SHP77 (cell line): ENCODE results near the gene GRAMD2B.
"Not testable (repeated sequence)": the region's sequence is repeated elsewhere in the genome, so short reads cannot be mapped to it uniquely, and the experiment has no call there.

Experiments
- DNase-seq, 2 experiments: peaks; one replicate each; lab custom pipeline; 2025; lab: John Stamatoyannopoulos, UW

Gene GRAMD2B

DNA sequence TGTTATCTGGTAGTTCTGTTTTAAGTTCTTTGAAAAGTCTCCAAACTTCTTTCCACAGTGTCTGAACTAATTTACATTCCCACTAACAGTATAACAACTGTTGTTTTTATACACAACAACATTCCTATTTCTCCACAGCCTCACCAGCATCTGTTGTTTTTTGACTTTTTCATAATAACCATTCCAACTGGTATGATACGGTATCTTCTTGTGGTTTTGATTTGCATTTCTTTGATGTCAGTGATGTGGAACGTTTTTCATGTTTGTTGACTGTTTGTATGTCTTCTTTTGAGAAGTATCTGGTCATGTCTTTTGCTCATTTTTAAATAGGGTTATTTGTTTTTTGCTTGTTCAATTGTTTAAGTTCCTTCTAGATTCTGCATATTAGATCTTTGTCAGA, 12.6 kb upstream of the GRAMD2B start:
- no peak for DNase-seq

DNA sequence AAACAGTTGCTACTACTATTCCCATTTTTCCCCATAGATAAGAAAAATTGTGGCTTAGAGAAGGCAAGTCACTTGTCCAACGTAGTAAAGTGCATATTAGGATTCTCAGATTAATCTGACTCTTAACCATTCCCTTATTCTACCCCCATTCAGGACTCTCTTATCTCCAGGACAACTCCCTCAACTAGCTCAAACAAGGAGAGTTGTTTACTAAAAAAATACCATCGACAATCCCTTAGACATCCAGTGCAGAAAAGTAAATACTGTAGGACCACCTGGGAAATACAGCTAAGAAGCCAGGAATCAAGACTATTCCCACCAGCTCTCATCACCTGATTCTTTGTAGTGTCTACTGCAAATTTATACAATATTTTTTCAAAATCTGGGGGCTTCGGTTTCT, 9.4 kb upstream of the GRAMD2B start:
- DNase-seq: no peak

DNA sequence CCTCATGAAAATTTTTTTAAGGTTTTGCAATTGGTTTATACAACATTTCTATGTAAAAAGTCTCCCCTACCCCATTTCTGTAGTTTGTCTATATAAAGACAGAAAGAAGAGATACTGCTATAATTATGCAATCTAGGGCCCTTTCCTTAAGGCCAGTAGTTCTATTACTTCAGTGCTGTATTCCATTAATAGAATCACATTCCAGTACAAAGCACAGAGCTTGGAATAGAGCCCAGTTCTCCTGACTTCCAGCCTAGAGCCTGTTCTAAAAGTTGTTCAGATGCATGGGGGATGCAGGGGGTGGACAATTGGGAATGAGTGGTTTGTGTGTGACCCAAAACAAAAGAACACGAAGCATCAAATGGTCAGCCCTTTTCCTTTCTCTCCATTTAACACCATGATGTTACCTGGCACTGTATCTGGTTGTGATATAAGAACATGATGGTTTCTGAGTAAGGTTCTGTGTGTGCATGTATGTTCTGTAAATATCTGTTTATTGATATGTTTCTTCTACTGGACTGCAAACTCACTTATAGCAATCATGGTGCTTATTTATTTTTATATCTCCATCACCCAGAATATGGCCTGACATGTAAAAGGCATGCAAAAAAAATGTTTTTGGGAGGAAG, 8.2 kb upstream of the GRAMD2B start:
- DNase-seq: no peak

DNA sequence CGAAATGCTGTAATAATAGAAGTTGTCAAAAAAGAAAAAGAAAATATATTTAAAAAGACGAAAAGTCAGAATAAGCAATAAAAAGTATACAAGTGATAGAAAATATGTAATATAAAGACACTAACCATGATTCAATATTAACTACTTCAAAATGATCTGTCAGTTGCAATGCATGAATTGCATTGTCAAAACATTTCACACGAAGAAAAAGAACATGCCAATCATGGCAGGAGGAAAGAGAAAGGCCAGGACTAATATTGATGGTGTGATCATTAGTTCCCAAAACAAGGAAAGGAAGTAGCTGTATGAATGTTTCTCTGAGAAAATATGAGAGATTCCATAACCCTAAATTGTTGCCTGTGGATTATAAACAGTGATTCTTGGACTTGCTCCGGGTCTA, 7.4 kb upstream of the GRAMD2B start:
- DNase-seq: no peak

DNA sequence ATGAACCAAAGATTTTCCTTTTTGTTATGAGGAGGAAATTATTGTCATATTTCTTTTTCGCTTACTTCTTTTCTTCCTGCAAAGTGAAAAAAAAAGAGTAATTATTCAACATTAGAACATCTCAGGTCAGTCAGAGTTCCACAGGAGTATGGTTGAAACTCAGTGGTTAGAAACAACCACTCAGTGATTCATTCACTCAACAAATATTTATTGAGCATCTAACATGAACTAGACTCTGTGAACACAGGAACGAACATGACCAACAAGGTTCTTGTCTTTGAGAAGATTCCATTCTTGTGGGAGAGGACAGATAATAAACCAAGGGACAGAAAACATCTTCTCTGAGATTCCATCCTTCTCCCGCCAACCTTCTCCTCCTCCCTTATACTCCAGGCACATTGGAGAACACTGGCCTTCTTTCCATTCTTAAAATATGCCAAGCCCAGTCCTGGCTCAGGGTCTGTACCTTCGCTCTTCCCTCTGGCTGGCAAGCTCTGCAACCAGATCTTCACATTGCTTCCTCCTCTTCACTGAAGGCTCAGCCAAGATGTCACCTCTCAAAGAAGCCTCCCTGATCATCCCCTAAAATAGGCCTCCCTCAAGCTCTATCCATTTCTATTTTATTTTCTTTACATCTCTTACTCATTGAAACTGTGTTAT, 6.8 kb upstream of the GRAMD2B start:
- no peak for DNase-seq

DNA sequence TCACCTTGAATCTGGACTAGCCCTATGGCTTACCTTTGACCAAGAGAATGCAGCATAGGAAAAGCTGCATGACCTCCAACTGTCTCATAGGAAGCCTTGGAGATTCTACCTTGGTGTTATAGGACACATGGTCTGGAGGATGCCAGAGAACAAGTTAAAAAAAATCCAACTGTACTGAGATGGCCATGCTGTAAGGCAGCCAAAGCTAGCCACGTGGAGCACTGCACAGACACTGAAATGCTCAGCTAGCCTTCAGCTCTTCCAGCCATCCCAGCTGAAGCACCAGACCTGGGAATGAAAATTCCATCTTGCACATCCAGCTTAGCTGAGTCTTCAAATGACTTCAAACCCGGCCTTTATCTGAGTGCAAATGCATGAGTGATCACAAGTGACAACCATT, 6.0 kb upstream of the GRAMD2B start:
- DNase-seq: no peak

DNA sequence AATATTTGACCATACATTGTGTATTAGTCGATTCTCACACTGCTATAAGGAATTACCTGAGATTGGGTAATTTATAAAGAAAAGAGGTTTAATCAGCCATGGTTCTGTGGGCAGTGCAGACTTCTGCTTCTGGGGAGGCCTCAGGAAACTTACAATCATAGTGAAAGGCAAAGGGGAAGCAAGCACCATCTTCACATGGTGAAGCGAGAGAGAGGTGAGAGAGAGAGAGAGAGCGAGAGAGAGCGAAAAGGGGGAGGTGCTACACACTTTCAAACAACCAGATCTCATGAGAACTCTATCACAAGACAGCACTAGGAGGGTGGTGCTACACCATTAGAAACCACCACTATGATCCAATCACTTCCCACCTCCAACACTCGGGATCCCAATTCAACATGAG, 4.1 kb upstream of the GRAMD2B start:
- DNase-seq: no peak

DNA sequence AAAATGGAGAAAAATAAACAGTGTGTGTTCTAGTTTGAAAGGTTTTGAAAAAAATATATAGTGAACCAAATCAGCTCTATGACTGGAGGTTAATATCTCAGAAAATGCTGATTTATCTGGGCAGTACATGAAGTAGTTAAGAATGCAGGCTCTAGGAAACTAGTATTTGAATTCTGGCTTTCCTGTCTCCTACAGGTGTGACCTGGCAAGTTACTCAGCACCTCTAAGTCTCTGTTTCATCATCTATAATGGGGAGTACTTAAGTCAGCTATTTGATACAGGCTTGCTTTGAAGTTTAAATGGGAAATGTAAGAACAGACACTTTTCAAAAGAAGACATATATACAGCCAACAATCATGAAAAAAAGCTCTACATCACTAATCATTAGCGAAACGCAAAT, 5.2 kb downstream of the GRAMD2B start:
- DNase-seq: no peak

DNA sequence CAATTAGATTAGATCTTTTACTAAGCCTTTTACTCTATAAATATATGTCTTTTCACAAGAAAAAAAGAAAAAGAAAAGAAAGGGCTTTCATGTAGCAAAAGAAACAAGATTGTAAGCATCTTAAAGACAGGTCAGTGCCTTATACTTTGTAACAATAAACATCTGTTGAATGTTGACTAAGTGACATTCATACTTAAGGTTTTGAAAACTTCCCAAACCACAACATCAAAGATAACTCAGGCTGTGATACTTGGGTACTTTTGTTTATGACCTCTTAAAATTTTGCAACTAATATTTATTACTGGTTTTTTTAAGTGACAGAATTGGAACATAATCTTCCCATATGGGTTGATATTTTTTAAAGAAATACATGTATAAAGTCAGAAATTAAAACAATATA, 7.4 kb downstream of the GRAMD2B start:
- no peak for DNase-seq

DNA sequence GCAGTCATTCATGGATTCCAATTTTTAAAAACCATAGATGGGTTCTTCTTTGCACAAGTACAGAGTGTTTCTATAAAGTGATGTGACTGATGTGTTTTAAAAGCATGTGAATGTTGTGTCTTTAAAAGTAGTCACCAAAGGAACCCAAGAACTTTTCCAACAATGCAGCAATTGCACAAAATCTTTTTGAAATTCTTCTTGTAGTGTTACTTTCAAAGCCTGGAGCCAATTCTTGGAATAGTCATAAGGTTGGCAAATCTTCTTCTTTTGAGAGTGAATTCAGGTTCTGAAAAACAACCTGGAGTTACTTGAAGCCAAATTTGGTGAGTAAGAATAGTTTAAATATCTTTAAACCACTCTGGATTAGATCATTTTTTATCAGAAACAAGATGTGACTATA, 10.5 kb downstream of the GRAMD2B start:
- no peak for DNase-seq

DNA sequence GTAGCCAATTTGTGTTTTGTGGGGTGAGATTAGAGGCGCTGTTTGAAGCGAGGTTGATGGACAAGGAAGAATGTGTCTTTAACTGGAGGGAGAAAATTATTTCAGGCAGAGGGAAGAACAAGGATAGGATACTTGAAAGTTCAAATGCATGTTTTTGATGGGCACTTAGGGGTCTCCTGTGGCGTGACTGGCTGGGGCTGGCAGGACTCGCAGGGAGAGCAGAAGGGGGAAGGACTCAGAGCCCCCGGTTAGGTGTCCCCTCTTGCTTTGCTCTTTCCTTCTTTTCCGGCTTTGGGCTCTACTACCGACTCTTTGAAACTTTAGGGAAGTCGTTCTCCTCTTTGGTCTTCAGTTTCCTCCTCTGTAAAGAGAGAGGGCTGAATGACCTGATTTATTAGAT, 12.1 kb downstream of the GRAMD2B start:
- DNase-seq: no peak

DNA sequence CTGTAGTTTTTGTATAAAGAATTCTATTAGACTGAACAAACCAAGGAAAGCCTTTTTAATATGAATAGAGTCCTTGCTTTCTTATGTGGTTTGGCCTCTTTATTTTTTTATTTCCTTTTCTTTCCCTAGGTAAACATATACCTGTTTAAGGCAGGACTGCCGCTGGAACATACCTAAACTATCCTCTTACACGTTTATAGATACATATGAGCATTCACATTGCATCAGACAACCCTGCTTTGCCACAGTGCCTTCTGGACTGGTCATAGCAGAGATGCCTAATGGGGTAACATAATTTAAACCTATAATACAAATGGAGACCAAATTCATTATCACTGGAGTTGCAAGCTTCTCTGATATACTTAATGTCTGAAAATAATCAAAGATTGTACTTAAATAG, 12.5 kb downstream of the GRAMD2B start:
- DNase-seq: no peak

DNA sequence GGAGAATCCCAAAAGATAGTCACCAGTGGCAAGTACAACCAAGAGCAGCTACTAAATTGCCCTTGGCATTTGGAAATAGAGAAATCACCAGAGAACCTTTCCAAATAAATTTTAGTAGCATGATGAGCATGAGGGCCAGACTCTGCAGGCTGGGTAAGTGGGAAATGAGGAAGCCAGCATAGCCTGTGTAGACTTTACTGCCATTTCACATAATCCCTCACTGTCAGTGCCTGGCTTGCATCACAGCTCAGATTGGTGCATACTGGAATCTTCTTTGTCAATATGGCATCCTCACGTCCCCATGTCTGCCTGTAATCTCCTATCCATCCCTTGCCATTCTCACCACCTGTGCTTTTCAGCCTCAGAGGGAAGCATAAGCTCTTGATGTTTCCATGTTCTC, 14.5 kb downstream of the GRAMD2B start:
- DNase-seq: no peak

DNA sequence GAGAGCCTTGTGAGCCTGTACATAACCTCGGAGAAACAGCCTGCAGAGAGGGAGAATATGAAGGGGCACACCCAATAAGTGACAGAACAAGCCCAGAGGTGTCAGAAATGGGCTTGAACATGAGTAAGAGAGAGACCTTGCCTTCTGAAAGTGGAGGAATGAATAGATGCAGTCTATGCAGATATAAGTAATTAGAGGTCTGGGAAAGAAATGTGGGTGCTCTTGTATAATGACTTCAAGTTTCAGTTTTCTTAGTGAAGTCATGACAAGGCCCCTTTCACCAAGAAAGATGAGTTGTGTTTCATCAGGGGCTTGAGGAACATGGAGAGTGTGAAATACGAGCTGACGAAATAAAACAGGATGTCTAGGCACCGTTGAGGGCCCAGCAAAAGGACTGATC, 15.1 kb downstream of the GRAMD2B start:
- no peak for DNase-seq

DNA sequence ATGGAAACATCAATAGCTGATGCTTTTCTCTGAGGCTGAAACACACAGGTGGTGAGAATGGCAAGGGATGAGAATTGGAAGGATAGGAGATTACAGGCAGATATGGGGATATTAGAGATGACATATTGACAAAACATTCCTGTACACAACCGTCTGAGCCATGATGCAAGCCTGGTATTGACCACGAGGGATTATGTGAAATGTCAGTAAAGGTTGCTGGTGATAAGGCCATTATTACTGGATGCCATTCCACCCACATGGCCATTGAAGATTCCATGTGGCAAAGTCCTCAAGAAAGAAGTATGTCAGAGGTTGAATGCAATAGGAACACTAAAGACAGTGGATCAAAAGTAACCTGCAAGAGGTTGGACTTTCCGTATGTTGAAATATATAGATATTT, 15.7 kb downstream of the GRAMD2B start:
- no peak for DNase-seq

DNA sequence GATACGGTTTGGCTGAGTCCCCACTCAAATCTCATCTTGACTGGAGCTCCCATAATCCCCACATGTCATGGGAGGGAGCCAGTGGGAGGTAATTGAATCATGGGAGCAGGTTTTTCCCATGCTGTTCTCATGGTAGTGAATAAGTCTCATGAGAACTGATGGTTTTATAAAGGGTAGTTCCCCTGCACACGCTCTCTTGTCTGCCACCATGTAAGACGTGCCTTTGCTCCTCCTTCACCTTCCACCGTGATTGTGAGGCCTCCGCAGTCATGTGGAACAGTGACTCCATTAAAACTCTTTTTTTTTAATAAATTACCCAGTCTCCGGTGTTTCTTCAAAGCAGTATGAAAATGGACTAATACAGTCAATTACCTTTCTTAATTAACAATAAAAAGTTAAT, 16.5 kb downstream of the GRAMD2B start:
- DNase-seq: not testable (repeated sequence)

DNA sequence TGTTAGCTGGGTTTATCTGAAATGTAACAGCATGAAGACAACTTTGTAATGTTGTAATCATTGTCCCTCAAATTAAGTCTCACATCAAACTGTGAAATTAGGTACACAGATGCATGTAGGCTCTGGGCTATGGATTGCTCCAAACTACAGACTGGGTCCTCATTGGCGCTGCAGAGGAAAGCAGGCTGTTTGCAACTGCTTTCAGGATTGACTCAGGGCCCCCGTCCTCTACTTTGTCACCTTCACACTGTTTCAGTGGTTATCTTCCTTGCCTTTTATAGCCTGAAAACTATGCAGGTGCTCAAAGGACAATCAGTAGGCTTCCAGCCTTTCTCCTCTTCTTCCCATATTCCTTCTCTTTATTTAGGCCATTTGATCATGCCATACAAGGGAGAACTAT, 18.0 kb downstream of the GRAMD2B start:
- no peak for DNase-seq

DNA sequence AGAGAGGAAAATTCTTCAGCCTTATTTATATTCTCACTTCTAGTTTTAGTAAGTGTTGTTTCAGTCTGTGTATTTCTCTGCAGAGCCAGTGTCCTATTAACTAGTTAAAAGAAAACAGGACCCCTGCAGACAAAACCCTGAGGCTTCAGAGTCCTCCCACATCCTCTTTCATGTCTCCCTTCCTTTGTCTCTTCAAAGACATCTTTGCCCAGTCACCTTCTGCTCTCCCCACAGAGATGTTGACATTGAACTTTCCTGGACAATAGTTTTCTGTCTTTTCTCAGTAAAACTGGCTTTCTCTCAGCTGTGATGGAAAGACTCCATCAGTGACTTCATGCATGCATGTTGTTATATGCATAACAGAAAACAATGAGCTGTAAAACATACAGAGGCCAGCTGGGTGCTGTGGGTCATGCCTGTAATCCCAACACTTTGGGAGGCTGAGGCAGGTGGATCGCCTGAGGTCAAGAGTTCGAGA, 20.2 kb downstream of the GRAMD2B start:
- no peak for DNase-seq

DNA sequence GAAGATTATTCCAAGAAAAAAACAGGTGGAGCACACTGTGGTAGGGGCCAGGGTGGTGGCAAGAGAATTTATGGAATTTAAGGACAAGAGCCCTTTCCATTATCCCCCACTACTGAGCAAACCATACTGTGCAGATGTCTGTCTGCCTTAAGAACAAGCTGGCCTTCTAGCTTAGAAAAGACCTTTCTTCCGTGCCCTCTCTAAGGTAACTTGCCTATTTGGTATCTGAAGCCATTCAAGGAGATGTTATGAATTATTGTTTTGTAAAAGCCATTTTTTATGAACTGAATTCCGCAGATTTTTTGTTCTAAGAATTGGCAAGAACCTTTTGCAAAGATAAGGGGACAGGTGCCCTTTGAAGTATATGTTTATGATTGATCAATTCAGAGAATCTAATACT, 20.9 kb downstream of the GRAMD2B start:
- no peak for DNase-seq

DNA sequence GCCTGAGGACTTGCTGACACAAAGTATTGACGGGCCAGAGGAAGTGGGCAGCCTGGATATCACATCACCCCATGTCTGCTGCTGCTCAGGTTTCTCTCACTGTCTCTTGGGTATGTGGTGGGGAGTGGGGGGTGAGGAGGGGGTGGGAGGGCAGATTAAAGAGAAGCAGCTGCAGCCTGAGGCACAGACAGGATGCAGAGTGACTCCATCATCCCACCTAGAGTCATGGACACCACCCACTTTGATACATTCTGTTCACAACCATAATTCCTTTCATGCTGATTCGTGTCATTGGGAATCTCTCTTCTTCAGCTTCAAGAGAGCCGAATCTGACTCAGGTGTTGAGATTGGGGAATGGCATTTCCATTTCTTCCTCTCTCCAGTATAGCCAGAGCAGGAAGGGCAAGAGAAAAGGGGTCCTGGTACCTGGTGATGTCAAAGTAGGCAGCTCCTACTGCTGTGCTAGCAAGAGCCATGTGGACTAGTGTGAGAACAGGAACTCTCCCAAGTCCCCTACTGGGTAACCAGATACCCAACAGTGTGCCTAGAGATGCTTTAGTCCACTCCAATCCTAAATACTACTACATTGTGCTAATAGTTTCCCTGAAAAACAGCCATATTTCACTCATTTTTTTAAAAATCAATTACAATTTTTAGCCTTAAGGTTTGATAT, 22.4 kb downstream of the GRAMD2B start:
- DNase-seq: no peak

DNA sequence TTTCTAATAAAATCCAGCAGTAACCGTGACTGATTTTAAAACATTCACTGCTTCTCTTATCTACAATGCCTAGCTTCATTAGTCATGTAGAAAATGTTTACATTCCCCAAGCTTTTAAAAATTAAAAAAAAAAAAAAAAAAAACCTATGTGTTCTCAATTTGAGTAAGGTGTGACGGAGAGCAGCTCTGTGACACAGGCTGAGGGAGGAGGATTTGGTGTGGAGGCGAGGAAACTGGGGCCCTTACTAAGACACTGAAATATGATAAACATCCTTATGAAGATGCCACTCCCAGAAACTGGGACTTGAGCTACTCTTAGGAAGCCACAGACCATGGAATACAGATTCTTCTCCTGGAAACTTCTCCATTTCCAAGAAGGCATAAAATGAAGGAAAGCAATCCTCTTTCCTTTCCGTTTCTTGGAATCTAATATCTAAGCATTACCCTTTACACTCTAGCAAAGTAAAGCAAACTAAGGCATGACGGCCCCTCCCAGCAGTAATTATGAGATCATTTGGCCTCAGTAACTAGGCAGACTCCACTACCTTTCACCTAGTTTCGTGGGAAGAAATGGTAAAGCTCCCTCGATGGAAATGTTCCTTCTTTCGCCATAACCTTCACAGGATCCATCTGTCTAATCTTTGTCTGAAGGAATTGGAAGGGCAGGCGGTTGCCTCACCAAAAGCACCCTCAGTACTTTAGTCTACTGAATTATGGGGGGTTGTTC, 23.5 kb downstream of the GRAMD2B start:
- DNase-seq: no peak

DNA sequence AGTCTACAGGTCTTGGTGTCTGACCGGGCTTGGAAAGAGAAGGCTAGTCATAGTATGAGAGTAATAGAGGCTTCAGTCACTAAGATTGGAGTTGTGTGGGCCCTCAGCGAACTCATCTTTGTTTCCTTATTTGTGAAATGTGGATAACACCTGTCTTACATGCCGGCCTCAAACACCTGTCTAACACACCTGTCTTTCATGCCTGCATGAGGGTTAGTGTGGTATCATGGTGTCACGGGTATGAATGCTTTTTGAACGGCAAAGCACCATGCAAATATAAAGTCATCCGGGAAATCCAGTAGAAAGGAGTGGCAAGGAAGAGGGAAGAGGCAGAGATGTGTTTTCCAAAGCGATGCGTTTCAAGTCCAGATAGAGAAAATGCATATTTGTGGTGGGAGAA, 25.5 kb downstream of the GRAMD2B start:
- no peak for DNase-seq

DNA sequence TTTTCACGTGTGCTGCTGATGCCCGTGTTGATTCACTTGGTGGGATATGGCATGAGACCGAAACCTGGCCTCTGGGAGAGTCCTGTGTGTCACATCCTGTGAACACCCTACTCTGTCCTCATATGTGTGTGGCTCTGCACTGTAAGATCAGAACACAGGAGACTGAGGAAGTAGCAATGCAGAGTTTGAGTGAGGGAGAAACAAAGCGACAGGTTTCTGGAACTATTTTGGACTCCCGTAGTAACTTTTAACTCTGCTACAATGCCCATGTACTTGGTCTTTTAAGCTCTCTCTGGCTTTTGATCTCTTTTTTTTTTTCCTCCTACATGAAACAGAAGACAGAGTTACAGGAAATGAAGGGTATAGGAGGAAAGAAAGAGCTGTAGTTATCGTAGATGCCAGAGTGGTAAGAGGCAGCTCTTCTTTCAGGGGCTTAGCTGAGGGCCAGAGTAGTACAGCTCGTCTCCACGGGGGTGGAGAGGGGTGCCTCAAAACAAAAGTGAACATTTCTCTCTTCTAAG, 26.6 kb downstream of the GRAMD2B start:
- DNase-seq: no peak
